NCI-H345 treated with DMSO at 0.1 percent for 48 hours (cell line): Measurements from ENCODE around the gene TADA2A.
A peak's percentile ranks its signal among the peaks of the same experiment; 100 is the strongest.
"Not testable (repeated sequence)": the region's sequence is repeated elsewhere in the genome, so short reads cannot be mapped to it uniquely, and the experiment has no call there.

Experiments used
- DNase-seq: peaks from one replicate; lab custom pipeline; 2025; ENCODE audit not compliant: unreplicated experiment; lab: John Stamatoyannopoulos, UW

The TADA2A gene

GRCh38 chr17:37399265-37399803, 7.4 kb upstream of the TADA2A start:
- no peak for DNase-seq

- DNase-seq: no peak
Observed at GRCh38 chr17:37400505-37400904, 6.2 kb upstream of the TADA2A start.

GRCh38 chr17:37405522-37405921, 1.2 kb upstream of the TADA2A start:
- not testable (repeated sequence) for DNase-seq

- no peak for DNase-seq
Observed at GRCh38 chr17:37405955-37406634, 591 bp upstream of the TADA2A start.

GRCh38 chr17:37408145-37408479, 1.4 kb downstream of the TADA2A start:
- not testable (repeated sequence) for DNase-seq

- DNase-seq: no peak
Observed at GRCh38 chr17:37410357-37410756, 3.7 kb downstream of the TADA2A start.

- DNase-seq: no peak
Observed at GRCh38 chr17:37413875-37414519, 7.3 kb downstream of the TADA2A start.

GRCh38 chr17:37417852-37418251, 11.2 kb downstream of the TADA2A start:
- no peak for DNase-seq

GRCh38 chr17:37422971-37423625, 16.4 kb downstream of the TADA2A start:
- DNase-seq: no peak

GRCh38 chr17:37425268-37425667, 18.6 kb downstream of the TADA2A start:
- DNase-seq: no peak

GRCh38 chr17:37429039-37429438, 22.4 kb downstream of the TADA2A start:
- DNase-seq: no peak

- DNase-seq: no peak
Observed at GRCh38 chr17:37429453-37429852, 22.8 kb downstream of the TADA2A start.

- no peak for DNase-seq
Observed at GRCh38 chr17:37430051-37430627, 23.5 kb downstream of the TADA2A start.

- no peak for DNase-seq
Observed at GRCh38 chr17:37432671-37433070, 26.0 kb downstream of the TADA2A start.

GRCh38 chr17:37438141-37438540, 31.5 kb downstream of the TADA2A start:
- no peak for DNase-seq

GRCh38 chr17:37440424-37440823, 33.7 kb downstream of the TADA2A start:
- DNase-seq: no peak

- DNase-seq: not testable (repeated sequence)
Observed at GRCh38 chr17:37441369-37442014, 34.8 kb downstream of the TADA2A start.

GRCh38 chr17:37446027-37446426, 39.3 kb downstream of the TADA2A start:
- DNase-seq: peak; percentile 3

GRCh38 chr17:37447641-37448040, 41.0 kb downstream of the TADA2A start:
- no peak for DNase-seq

GRCh38 chr17:37450112-37450511, 43.4 kb downstream of the TADA2A start:
- DNase-seq: no peak

- not testable (repeated sequence) for DNase-seq
Observed at GRCh38 chr17:37457801-37458200, 51.1 kb downstream of the TADA2A start.
